ENCODE data around the gene PCNT.

GRCh38 chr21:46344219-46344915, 20.4 kb downstream of the PCNT start:
- TF ChIP-seq CTCF (IDR thresholded peaks at IDR 0.05) (no peak), ZFX (IDR thresholded peaks at IDR 0.05; ENCODE audit: borderline replicate concordance) (no peak)

Measured in 22Rv1 (cell line).